GM11168 (cell line): ENCODE measurements around the gene CACNA1D.

Experiments
- in situ Hi-C: fragments of 300-500 bp; cut with MboI; formaldehyde crosslinking; loops from one replicate; pipeline ENCODE4 v1.12.0; 2022; ENCODE audit warnings: low sequenced_read_pairs; ENCODE audit not compliant: unreplicated experiment

CACNA1D gene

DNA sequence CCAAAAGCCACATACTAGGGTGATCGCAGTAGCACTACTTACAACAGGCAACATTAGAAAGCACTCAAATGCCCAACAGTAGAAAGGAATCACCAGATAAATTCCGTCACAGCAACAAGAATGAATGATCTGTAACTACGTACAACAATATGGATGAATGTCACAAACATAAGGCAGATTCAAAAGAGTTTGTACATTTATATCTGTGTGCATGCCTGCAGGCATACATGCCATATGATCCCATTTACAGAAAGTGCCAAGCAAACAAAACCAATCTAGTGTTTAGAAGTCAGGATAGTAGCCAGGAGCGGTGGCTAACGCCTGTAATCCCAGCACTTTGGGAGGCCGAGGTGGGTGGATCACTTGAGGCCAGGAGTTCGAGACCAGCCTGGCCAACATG is 355.5 kb downstream of the CACNA1D start:
- in situ Hi-C loops = no loop called here

DNA sequence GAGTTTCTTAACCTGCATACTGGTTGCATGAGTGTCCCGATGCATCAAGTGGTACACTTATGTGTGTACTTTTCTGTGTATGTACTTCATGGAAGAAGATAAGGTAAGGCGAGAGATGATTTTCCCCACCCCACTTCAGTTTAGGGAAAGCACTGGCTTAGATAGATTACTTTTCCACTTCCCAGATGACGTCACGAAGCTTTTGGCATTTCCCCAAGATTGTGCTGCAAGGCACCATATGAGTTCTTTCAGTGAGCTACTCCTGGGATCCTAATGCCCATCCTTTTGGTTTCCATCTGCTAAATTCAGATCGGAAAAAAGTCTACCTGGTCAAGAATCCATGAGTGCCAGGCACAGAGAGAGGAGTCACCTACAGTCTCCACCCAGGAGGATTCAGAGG is 356.5 kb downstream of the CACNA1D start:
- in situ Hi-C loops = no loop called here

DNA sequence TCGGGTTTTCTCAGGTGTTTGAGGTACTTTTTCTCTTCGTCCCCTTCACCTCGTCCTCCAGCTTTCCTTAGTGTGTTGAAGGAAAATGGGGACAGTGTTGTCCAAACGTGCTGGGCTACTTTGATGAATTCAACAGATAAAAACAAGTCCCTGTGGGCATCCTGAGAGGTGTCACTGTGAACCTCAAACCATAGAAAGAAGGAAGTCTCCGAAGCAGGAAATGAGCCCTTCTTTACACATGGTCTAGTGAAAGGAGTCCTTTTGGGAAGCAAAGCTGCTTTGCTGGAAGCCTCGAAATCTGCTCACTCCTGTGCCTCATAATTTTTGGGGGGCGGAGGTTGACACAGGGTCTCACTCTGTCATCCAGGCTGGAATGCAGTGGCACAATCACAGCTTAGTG is 362.6 kb downstream of the CACNA1D start:
- in situ Hi-C loops = no loop called here

GRCh38 chr3:53858096-53858741 is 363.8 kb downstream of the CACNA1D start:
- in situ Hi-C loops = no loop called here

- in situ Hi-C loops = no loop called here
Measured at GRCh38 chr3:53859178-53859577, 364.8 kb downstream of the CACNA1D start.

- in situ Hi-C loops = no loop called here
Measured at GRCh38 chr3:53860196-53860595, 365.8 kb downstream of the CACNA1D start.

DNA sequence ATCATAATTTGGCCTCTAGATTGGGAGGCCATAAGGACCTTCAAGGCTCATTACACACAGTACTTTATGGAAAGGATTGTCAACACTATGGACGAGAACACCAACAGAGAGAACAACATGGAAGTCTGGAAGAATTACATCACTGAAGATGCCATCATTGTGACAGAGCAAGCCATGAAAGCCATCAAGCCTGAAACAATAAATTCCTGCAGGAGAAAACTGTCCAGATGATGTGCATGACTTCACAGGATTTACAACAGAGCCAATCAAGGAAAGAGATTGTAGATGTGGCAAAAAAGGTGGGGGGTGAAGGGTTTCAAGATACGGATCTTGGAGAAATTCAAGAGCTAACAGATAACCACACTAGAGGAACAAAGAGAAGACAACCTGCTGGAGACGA is 367.8 kb downstream of the CACNA1D start:
- in situ Hi-C loops = no loop called here

DNA sequence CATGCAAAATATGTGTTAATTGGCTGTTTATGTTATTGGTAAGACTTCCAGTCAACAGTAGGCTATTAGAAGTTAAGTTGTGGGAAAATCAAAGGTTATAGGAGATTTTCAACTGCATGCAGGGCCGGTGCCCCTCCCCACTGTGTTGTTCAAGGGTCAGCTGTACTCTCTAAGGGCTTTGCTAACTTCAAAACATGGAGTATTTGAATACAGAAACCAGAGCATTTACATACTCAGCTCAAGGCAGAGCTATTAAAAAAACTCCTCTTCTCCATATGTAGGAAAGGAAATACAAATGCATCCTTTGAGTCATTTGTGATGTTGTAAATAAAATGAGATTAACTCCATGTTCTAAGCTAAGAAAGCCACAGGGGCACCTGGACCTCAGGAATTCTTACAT is 368.7 kb downstream of the CACNA1D start:
- in situ Hi-C loops = no loop called here
